Stimulated activated CD4-positive, alpha-beta T cell treated with anti-CD3 and anti-CD28 coated beads, Interleukin-1b, Interleukin-23, amount 100 ng/mL, for 4 hours (primary cell): Measurements from ENCODE around the gene ANTXR2.
"Not testable (repeated sequence)": the region's sequence is repeated elsewhere in the genome, so short reads cannot be mapped to it uniquely, and the experiment has no call there.

Experiments used
- DNase-seq, 2 donors: peaks; one replicate each; pipeline ENCODE4 v3.0.0-alpha.2; 2020; ENCODE audit warnings: low read depth in 2 of 2

ANTXR2 gene

DNA sequence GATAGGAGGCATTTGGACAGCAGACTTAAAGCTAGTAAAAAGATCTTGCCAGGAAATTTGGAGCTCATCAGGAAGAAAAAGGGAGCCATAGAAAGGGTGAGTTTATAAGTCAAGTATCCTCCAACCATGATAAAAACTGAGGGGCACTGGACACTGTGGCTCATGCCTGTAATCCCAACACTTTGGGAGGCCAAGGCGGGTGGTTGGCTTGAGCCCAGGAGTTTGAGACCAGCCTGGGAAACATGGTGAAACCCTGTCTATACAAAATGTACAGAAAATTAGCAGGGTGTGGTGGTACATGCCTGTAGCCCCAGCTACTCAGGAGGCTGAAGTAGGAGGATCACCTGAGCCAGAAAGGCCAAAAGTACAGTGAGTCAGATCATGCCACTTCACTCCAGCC is 48.7 kb downstream of the ANTXR2 start:
- DNase-seq: no peak

DNA sequence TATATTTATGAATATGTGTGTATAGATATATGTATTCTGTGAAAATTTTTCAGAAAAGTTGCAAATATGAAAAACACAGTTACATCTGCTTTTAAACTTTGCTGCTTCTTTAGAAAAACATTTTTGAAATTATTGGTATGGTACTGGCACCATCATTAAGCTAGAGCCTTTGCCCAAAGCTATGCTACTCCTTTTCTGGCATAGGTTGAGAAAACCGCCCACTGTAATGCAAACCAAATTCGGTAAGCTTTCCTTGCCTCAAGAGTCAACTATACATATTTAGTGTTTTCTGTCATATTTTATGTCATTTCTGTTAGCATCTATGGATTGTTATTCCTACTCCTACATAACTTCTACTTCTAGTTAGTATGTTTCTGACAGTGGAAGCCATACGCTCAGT is 50.7 kb downstream of the ANTXR2 start:
- DNase-seq: no peak

DNA sequence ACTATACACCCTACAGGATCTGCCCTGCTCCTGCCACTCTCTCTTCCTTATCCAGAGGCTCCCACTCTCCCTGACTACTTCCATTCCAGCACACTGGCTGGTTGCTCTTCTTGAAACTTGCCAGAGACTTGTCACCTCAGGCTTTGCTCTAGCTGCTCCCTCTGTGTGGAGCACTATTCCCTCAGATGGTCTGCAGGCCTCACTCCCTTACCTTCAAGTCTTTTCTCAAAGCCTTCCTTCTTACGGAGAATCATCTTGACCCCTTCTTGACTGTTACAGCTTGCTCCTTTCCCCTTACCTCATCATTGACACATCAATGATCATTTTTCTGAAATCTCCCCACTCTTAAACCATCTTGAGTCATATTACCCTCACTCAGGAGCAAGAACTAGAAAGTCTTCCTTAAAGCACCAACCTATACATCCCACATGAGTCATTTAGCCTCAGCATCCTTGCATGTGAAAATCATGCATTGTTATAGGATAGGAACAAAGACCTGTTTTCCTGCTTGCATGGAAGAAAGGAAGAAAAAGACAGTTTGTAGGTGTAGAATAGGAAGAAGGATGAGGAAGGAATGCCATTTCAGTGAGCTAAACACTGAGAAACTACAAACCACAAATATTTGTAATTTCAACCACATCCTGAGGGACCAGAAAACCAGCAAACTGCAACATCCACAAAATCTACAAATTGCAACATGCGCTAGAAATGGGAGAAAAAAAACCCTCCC is 55.7 kb downstream of the ANTXR2 start:
- no peak for DNase-seq

DNA sequence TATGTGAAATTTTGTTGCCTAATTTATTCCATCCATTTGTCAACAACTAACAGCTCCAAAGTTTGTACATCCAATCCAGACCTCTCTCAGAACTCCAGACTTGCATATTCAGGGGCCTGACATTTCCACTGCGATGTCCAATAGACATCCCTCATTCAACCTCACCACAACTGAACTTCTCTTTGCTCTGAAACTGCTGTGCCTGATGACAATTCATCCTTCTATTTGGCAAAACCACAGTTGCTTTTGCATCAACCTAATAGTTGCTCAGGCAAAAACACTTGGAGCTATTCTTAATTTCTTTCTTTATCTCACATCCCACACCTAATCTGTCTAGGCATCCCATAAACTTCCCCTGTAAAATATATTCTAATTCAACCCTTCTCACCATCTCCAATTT is 56.5 kb downstream of the ANTXR2 start:
- DNase-seq: no peak

DNA sequence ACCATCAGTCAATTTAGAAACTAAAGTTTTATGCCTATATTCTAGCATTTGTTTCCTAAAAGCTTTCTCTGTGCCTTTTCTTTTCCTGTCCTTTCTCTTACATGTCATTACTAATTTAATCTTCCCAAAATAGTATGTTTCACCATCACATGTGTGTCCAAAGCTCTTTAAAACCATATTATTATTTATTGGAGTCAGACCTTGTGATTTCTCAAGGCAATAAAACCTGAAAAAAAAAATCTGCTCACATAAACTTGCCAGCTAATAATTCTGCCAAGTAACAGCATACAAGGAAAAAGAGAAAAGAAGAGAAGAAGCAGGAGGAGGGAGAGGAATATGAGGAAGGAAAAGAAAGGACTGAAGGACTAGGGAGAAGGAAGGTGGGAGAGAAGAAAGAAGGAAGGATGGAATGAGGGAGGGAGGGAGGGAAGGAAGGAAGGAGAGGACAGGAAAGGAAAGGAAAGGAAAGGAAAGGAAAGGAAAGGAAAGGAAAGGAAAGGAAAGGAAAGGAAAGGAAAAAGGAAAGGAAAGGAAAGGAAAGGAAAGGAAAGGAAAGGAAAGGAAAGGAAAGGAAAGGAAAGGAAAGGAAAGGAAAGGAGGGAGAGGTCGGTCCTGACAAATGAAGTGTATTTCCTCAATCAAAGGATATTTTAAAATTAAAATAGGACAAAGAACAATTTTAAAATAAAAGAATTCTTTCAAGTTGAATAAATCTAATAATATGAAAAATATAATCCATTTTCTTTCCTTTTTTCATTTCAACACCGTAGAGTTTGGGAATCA is 57.4 kb downstream of the ANTXR2 start:
- DNase-seq: no peak

DNA sequence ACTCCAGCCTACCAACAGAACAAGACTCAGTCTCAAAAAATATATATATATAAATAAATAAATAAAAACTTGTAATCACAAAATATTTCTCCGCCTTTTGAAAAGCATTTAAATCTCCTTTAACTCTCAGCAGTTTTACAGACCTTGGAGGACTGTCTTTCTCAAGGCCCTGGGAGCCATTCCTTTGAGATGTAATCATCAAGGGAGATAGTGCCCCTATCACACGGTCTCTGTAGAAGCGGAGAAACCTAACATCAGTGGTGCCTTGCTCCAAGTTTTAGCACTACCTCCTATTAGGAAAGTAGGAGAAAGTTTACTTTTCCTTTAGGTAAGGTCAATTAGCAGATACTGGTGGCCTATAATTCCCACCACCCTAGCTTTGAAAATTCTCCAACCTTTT is 58.5 kb downstream of the ANTXR2 start:
- no peak for DNase-seq

DNA sequence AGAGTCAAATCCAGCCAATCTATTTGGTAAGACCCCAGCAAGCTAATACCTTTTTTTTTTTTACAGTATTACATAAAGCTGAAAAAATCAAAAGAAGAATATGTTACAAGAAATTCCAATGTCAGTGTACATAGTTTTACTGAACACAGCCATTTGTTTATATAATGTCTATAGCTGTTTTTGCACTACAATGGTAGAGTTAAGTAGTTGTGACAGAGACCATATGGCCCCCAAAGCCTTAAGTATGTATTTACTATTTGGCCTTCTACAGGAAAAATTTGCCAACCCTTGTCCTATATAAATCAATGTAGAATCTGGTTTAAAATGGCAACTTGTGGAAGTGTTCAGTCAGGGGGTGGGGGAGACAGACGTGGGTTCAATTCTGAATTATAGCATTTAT is 60.7 kb downstream of the ANTXR2 start:
- DNase-seq: no peak

DNA sequence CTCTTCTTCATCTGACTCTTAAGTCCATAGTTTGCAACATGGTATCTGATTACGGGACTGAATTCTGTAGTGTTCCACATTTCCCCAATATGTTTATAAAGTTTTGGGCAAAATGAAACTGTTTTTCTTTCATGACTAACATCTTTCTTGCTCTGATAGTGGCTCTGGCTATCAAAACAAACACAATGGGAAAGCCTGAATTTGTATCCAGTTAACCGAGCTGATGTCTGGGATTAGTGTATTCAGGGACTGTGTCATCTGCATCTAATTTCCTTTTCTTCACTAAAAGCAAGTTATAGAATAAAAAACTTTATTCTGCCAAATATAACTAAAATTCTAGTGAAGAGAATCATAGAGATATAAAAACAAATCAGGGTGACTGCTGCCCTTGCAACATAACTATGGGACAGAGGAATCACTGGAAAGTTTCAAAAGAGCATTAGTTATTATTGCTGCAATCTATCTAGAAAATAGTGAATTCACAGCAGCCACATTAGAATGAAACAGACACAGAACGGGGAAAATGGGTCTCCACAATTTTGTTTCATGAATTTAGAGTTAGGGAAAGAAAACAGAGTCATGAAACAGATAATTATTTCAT is 61.3 kb downstream of the ANTXR2 start:
- DNase-seq: no peak

DNA sequence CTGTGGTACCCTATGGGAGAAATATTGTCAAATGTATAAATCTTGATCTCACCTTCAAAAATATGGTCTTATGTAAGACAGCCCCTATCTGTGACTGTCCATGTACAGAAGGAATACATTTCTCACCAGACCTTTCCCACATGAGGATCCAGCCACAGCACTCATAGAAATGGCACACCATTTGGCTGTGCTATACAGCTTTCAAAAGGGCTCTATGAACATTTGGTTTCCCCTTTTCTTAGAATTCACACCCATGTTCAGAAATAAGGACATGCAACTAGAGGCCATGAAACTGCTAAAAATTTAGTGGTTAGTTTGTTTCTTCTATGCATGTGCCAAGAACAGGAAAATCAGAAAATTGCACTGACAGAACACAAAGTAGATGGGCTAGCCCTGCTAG is 62.7 kb downstream of the ANTXR2 start:
- no peak for DNase-seq

DNA sequence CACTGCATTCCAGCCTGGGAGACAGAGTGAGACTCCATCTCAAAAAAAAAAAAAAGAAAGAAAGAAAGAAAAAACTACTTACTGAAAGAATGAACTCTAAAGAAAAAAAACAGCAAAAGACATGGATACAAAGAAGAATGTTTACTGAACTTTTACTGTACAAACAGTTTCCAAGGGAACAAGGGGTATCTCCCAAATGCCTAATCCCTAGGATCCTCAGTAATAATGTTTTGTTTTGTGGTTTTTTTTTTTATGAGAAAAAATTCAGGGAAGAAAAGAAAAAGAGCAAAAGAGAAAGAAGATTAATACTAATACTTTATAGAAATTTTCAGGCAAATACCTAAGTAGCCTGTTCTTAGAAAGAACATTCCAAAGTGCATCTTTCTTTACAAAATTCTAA is 63.2 kb downstream of the ANTXR2 start:
- no peak for DNase-seq

DNA sequence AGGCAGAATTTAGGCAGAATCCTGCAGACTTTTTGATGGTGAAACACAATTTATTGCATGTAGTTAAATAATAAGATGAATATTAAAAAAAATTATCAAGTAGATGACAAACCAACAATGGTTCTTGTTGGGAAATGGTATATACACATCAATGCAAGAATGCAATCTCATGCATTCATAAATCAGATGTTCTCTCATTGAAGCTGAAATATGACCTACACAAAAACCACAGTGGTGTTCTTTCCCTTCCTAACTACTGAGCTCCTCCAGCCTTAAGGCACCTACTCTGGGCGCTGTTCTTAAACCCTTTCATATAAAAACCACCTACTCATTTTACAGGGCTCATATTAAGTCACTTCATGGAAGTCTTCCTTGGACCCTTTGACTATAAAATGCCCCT is 64.1 kb downstream of the ANTXR2 start:
- DNase-seq: no peak

DNA sequence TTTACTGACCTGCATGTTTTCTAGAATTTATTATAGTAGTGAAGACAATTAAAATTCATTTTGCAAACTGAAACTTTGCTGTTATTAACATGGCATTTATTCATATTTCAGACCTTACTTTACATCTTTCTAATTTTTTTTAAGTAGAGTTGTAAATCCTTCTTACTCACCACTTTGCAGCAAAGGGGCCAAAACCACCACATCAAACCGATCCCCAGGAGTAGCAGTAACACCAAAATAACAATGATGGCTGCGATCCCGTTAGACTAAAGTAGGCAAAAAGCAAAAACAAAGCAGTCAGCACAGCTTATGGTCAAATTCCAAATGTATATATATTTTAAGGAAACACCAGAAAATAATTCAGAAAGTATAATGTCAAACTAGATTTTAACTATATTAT is 64.7 kb downstream of the ANTXR2 start:
- no peak for DNase-seq

DNA sequence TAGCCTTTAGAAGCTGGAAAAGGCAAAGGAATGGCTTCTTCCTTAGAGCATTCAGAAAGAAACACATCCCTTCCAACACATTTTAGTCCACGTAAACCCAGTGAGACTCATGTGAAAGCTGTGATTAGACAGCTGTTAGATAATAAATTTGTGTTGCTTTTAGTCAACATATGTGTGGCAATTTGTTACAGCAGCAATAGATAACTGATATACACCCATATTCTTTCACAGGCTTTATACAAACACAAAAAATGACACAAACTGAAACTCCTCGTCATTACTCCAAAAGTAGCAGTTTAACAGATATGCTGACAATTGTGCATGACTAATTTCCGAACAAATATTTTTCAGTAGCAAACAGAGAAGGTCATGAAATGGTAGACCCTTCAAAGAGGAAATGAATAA is 65.3 kb downstream of the ANTXR2 start:
- DNase-seq: no peak

DNA sequence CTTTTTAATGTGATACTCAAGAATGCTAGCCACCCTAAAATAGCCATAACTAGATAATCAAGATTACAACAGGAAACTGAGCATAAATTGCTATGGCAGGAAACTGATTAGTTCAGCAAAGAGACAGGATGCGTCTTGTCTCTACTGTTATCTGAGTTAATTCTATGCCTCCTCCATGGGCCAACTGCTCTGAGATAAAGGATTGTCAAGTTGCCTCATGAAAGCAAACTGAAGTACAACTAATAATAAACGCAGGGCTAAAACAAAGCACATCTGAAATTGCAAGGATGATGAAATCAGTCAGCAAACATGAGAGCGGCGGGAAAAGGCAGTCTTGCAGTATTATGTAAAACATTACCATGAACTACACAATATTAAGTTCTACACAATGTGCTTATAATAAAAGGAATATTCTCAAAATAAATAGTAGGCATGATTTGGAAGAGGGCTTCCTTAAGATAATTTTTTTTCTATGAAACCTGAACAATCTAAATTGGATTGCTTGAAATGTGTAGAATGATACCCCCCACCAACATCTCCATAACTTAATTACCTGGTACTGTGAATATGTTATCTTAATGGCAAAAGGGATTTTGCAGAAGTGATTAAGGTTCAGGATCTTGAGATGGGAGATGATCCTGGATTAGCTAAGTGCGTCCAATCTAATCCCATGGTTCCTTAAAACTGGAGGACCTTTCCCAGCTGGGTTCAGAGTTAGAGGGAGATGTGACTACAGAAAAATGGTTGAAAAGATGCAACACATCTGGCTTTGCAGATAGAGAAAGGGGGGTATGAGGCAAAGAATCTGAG is 65.9 kb downstream of the ANTXR2 start:
- no peak for DNase-seq

DNA sequence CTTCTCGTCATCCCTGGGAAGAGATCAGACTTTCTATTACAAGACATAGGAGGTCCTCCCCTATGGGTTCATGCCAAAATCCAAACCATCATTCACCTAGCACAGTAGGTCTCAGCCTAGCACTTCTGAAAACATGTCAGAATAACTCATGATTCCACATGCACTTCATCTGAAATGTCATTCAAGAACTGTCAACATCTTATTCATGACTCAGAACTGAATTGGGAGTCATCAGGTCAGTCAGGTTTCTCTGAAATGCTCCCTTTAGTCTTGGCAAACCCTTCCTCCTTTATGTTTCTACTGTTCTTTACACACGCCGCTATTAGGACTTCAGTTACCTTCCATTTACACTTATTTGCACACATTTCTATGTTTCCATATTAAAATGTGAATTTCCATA is 67.2 kb downstream of the ANTXR2 start:
- DNase-seq: no peak

DNA sequence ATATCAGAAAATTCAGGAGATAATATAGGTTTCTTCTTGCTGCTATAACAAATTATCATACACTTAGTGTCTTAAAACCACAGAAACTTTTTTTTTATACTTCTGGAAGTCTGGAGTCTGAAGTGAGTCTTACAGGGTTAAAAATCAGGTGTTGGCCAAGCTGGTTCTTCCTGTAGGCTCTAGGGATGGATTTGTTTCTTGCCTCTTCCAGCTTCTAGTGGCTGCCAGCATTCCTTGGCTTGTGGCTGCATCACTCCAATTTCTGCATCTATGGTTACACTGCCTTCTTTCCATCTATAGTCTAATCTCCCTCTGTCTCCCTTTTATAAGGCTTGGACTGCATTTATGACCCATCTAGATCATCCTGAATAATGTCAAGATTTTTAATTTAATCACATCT is 68.7 kb downstream of the ANTXR2 start:
- DNase-seq: no peak

DNA sequence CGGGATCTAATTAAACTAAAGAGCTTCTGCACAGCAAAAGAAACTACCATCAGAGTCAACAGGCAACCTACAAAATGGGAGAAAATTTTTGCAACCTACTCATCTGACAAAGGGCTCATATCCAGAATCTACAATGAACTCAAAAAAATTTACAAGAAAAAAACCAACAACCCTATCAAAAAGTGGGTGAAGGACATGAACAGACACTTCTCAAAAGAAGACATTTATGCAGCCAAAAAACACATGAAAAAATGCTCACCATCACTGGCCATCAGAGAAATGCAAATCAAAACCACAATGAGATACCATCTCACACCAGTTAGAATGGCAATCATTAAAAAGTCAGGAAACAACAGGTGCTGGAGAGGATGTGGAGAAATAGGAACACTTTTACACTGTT is 70.5 kb downstream of the ANTXR2 start:
- DNase-seq: not testable (repeated sequence)

DNA sequence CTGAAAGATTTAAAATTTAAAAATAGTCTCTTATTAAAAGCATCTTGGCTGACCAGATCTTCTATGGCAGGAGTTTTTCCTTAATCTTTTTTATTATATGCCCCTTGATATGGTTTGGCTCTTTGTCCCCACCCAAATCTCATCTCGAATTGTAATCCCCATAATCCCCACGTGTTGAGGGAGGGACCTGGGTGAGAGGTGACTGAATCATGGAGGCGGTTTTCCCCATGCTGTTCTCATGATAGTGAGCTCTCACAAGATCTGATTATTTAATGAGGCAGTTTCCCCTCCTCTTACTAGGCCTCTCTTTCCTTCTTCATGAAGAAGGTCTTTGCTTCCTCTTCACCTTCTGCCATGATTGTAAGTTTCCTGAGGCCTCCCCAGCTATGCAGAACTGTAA is 74.0 kb downstream of the ANTXR2 start:
- DNase-seq: not testable (repeated sequence)

DNA sequence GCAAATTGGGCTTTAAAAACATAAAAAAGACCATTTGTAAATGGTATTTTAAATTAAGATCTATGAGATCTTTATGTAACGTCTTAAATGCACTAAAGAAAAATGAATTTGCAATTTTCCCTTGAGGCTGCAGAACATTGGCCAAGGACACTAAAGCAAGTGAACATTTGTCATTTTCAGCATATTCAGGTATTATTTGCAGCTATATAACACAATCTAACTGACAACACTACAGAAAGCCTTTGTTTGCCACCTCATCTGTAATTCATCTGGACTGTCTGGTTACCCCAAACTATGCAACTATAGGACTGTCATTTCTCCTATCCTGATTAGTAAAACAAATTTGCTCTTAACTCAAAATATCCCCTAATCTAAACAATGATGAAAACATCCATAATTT is 74.8 kb downstream of the ANTXR2 start:
- DNase-seq: no peak

DNA sequence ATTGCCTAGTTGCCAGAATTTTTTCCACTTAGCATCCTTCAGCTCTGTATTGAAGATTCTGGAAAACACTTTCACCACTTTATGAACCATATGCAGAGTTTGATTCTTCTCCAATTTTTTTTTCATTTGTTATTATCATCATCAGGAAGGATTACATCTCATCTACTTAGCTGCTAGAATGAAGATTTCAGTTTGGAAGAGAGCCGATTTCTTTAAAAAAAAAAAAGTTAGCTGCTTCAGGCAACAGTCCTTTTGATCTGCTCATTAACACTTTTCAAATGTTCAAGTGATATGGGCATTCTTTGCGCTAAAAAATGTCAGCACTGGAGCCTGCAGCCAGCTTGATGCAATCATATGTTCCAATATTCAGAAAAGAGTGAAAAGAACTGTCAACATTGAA is 76.2 kb downstream of the ANTXR2 start:
- DNase-seq: no peak

DNA sequence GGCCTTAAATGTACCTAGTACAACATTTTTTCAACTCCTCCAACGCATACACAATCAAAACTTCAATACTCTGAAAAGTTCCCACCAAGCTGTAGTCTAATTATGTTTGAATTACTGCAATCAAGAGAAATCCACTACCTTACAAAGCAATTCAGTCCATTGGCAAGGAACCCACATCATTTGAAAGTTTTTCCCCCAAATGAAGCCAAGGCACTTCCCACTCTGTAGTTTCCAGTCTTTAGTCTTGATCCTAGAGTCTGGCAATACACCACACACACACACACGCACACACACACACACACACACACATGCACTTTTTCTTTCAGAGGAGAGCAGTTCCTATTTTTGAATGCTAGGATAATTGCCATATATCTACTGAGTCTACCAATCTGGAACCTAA is 79.6 kb downstream of the ANTXR2 start:
- DNase-seq: no peak

DNA sequence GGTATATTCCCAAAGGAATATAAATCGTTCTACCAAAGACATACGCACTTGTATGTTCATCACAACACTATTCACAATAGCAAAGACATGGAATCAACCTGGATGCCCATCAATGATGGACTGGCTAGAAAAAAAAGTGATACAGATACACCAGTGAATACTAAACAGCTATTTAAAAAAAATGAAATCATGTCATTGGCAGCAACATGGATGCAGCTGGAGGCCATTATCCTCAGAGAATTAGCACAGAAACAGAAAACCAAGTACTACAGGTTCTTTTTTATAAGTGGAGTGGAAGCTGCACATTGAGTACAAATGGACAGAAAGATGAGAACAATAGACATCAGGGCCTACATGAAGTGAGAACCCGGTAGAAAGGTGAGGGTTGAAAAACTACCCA is 81.4 kb downstream of the ANTXR2 start:
- no peak for DNase-seq
